ENCODE results near the gene SYT3. TPM values are rescaled to one million over a fixed set of nuclear protein-coding genes. Genes with fewer than 3 reads are reported as not detected.
"Not testable (repeated sequence)": the region's sequence is repeated elsewhere in the genome, so short reads cannot be mapped to it uniquely, and the experiment has no call there.

Gene SYT3
- polyA plus RNA-seq, 4 donors: 0.96 to 1.4 (median 1.1) TPM

- no peak for DNase-seq (ENCODE audit: low read depth in 4 of 4, low spot score in 3 of 4)
Observed at GRCh38 chr19:50644315-50644915, 4.7 kb upstream of the SYT3 start.

GRCh38 chr19:50640368-50640767 is 687 bp upstream of the SYT3 start:
- DNase-seq (ENCODE audit: low read depth in 4 of 4, low spot score in 3 of 4): no peak

GRCh38 chr19:50638600-50638999 is 1.1 kb downstream of the SYT3 start:
- no peak for DNase-seq (ENCODE audit: low read depth in 4 of 4, low spot score in 3 of 4)

- no peak for DNase-seq (ENCODE audit: low read depth in 4 of 4, low spot score in 3 of 4)
Observed at GRCh38 chr19:50636317-50637085, 3.2 kb downstream of the SYT3 start.

- no peak for DNase-seq (ENCODE audit: low read depth in 4 of 4, low spot score in 3 of 4)
Observed at GRCh38 chr19:50633973-50634372, 5.7 kb downstream of the SYT3 start.

GRCh38 chr19:50633359-50633758 is 6.3 kb downstream of the SYT3 start:
- no peak for DNase-seq (ENCODE audit: low read depth in 4 of 4, low spot score in 3 of 4)

- DNase-seq (ENCODE audit: low read depth in 4 of 4, low spot score in 3 of 4): no peak
Observed at GRCh38 chr19:50632151-50632835, 7.4 kb downstream of the SYT3 start.

- no peak for DNase-seq (ENCODE audit: low read depth in 4 of 4, low spot score in 3 of 4)
Observed at GRCh38 chr19:50629801-50630200, 9.9 kb downstream of the SYT3 start.

- no peak for DNase-seq (ENCODE audit: low read depth in 4 of 4, low spot score in 3 of 4)
Observed at GRCh38 chr19:50629194-50629593, 10.5 kb downstream of the SYT3 start.

- DNase-seq (ENCODE audit: low read depth in 4 of 4, low spot score in 3 of 4): no peak
Observed at GRCh38 chr19:50628551-50628950, 11.1 kb downstream of the SYT3 start.

- DNase-seq (ENCODE audit: low read depth in 4 of 4, low spot score in 3 of 4): no peak
Observed at GRCh38 chr19:50628146-50628545, 11.5 kb downstream of the SYT3 start.

GRCh38 chr19:50626795-50627194 is 12.9 kb downstream of the SYT3 start:
- no peak for DNase-seq (ENCODE audit: low read depth in 4 of 4, low spot score in 3 of 4)

GRCh38 chr19:50626011-50626410 is 13.7 kb downstream of the SYT3 start:
- no peak for DNase-seq (ENCODE audit: low read depth in 4 of 4, low spot score in 3 of 4)

- no peak for DNase-seq (ENCODE audit: low read depth in 4 of 4, low spot score in 3 of 4)
Observed at GRCh38 chr19:50624949-50625600, 14.6 kb downstream of the SYT3 start.

GRCh38 chr19:50620394-50620906 is 19.2 kb downstream of the SYT3 start:
- DNase-seq (ENCODE audit: low read depth in 4 of 4, low spot score in 3 of 4): not testable (repeated sequence)

GRCh38 chr19:50619184-50619583 is 20.5 kb downstream of the SYT3 start:
- DNase-seq (ENCODE audit: low read depth in 4 of 4, low spot score in 3 of 4): not testable (repeated sequence)

- DNase-seq (ENCODE audit: low read depth in 4 of 4, low spot score in 3 of 4): not testable (repeated sequence)
Observed at GRCh38 chr19:50618379-50618778, 21.3 kb downstream of the SYT3 start.

GRCh38 chr19:50612504-50613404 is 26.9 kb downstream of the SYT3 start:
- DNase-seq (ENCODE audit: low read depth in 4 of 4, low spot score in 3 of 4): not testable (repeated sequence)

- DNase-seq (ENCODE audit: low read depth in 4 of 4, low spot score in 3 of 4): peak; percentile 77 to 81 (median 78)
Observed at GRCh38 chr19:50607874-50608785, 31.6 kb downstream of the SYT3 start.

Data from right renal pelvis (tissue), 4 donors.